HCT116 (cell line): ENCODE measurements around the gene CDKAL1.

Source experiments
- CEBPB ChIP-seq: IDR thresholded peaks from 2 replicates; pipeline ENCODE4 v1.6.1; 2012; ENCODE audit warnings: low read depth
- CTCF ChIP-seq, 3 experiments: fragments of 200-600 bp in 1 of 3; sonication (generic) in 1 of 3; IDR thresholded peaks in 2 of 3; conservative IDR thresholded peaks in 1 of 3; 2 replicates each; pipeline ENCODE4 v1.5.1; 2012 to 2017; ENCODE audit warnings: low read depth in 2 of 3, low read length in 2 of 3, antibody characterized with exemption in 1 of 3, borderline replicate concordance in 1 of 3, control low read depth in 1 of 3, mild to moderate bottlenecking in 1 of 3, mixed read lengths in 1 of 3, mixed run types in 1 of 3, moderate library complexity in 1 of 3; ENCODE audit not compliant: insufficient read depth in 1 of 3
- EGR1 ChIP-seq: IDR thresholded peaks from 2 replicates; pipeline ENCODE4 v1.6.1; 2012; ENCODE audit warnings: low read depth
- EZH2 ChIP-seq: fragments of 200-600 bp; sonication (generic); IDR thresholded peaks from 2 replicates; pipeline ENCODE4 v1.6.1; 2017; ENCODE audit warnings: antibody characterized with exemption, mixed run types
- EZH2phosphoT487 ChIP-seq: fragments of 200-600 bp; IDR thresholded peaks from 2 replicates; pipeline ENCODE4 v1.6.1; 2018; ENCODE audit warnings: antibody characterized with exemption, borderline replicate concordance
- POLR2A ChIP-seq: IDR thresholded peaks from 2 replicates; pipeline ENCODE4 v1.7.0; 2011; ENCODE audit warnings: borderline replicate concordance; ENCODE audit not compliant: insufficient read depth, insufficient read length; ENCODE audit errors: extremely low read depth
- POLR2AphosphoS5 ChIP-seq: IDR thresholded peaks from 2 replicates; pipeline ENCODE4 v1.6.1; 2011; ENCODE audit warnings: mild to moderate bottlenecking, low read depth, low read length, moderate library complexity
- RAD21 ChIP-seq: IDR thresholded peaks from 2 replicates; pipeline ENCODE4 v1.6.1; 2012; ENCODE audit warnings: low read depth, mild to moderate bottlenecking
- SP1 ChIP-seq: IDR thresholded peaks from 2 replicates; pipeline ENCODE4 v1.6.1; 2012; ENCODE audit warnings: low read depth
- SRF ChIP-seq: IDR thresholded peaks from 2 replicates; pipeline ENCODE4 v1.6.1; 2012; ENCODE audit warnings: low read depth
- TF ChIP-seq, protein P1 (sequence below): IDR thresholded peaks from 2 replicates; pipeline ENCODE4 v1.6.1; 2012; ENCODE audit warnings: low read depth
- TF ChIP-seq, protein P2 (sequence below): IDR thresholded peaks from 2 replicates; pipeline ENCODE4 v1.6.1; 2011; ENCODE audit warnings: mild to moderate bottlenecking, low read length, moderate library complexity; ENCODE audit not compliant: insufficient replicate concordance; ENCODE audit errors: extremely low read depth

GRCh38 chr6:21230536-21230935 lies 696.3 kb downstream of the CDKAL1 start:
- TF ChIP-seq CTCF (IDR thresholded peaks at IDR 0.05 in 2 of 3, conservative IDR thresholded peaks at IDR 0.05 in 1 of 3; ENCODE audit: borderline replicate concordance in 1 of 3, insufficient read depth in 1 of 3, low read depth in 2 of 3, low read length in 2 of 3), result no peak
- TF ChIP-seq, protein P1, sequence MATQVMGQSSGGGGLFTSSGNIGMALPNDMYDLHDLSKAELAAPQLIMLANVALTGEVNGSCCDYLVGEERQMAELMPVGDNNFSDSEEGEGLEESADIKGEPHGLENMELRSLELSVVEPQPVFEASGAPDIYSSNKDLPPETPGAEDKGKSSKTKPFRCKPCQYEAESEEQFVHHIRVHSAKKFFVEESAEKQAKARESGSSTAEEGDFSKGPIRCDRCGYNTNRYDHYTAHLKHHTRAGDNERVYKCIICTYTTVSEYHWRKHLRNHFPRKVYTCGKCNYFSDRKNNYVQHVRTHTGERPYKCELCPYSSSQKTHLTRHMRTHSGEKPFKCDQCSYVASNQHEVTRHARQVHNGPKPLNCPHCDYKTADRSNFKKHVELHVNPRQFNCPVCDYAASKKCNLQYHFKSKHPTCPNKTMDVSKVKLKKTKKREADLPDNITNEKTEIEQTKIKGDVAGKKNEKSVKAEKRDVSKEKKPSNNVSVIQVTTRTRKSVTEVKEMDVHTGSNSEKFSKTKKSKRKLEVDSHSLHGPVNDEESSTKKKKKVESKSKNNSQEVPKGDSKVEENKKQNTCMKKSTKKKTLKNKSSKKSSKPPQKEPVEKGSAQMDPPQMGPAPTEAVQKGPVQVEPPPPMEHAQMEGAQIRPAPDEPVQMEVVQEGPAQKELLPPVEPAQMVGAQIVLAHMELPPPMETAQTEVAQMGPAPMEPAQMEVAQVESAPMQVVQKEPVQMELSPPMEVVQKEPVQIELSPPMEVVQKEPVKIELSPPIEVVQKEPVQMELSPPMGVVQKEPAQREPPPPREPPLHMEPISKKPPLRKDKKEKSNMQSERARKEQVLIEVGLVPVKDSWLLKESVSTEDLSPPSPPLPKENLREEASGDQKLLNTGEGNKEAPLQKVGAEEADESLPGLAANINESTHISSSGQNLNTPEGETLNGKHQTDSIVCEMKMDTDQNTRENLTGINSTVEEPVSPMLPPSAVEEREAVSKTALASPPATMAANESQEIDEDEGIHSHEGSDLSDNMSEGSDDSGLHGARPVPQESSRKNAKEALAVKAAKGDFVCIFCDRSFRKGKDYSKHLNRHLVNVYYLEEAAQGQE, result no peak
- TF ChIP-seq EZH2phosphoT487, result no peak
- no peak for TF ChIP-seq EZH2
- no peak for TF ChIP-seq SRF
- TF ChIP-seq RAD21, result no peak
- no peak for TF ChIP-seq POLR2A
- TF ChIP-seq, protein P2, sequence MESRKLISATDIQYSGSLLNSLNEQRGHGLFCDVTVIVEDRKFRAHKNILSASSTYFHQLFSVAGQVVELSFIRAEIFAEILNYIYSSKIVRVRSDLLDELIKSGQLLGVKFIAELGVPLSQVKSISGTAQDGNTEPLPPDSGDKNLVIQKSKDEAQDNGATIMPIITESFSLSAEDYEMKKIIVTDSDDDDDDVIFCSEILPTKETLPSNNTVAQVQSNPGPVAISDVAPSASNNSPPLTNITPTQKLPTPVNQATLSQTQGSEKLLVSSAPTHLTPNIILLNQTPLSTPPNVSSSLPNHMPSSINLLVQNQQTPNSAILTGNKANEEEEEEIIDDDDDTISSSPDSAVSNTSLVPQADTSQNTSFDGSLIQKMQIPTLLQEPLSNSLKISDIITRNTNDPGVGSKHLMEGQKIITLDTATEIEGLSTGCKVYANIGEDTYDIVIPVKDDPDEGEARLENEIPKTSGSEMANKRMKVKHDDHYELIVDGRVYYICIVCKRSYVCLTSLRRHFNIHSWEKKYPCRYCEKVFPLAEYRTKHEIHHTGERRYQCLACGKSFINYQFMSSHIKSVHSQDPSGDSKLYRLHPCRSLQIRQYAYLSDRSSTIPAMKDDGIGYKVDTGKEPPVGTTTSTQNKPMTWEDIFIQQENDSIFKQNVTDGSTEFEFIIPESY, result no peak
- TF ChIP-seq POLR2AphosphoS5, result no peak
- TF ChIP-seq CEBPB, result no peak
- no peak for TF ChIP-seq EGR1
- TF ChIP-seq SP1, result no peak
